Right lobe of liver (tissue), 6 donors: ENCODE data around the gene SFN. TPM values are rescaled to one million over a fixed set of nuclear protein-coding genes. Genes with fewer than 3 reads are reported as not detected.
A peak's percentile ranks its signal among the peaks of the same experiment; 100 is the strongest.
"Not testable (repeated sequence)": the region's sequence is repeated elsewhere in the genome, so short reads cannot be mapped to it uniquely, and the experiment has no call there.

ENCODE experiments used
- ATAC-seq, 4 donors: fragments of 200-7000 bp; cut with Tn5 transposase; one replicate each; pipeline ENCODE4 v1.9.1; 2020; ENCODE audit warnings: mild to moderate bottlenecking in 4 of 4, moderate library complexity in 4 of 4
- DNase-seq, 3 donors: peaks; one replicate each; pipeline ENCODE4 v3.0.0-alpha.2; 2020
- H3K27ac ChIP-seq, 3 donors: fragments of 200-600 bp; one replicate each; pipeline ENCODE4 v1.8.0; 2022
- H3K27me3 ChIP-seq, 2 donors: fragments of 200-600 bp; one replicate each; pipeline ENCODE4 v1.8.0; 2022
- H3K36me3 ChIP-seq, 4 donors: fragments of 200-600 bp; sonication (generic) in 1 of 4; one replicate each; pipeline versions ENCODE4 v1.5.1 to v1.8.0; 2017 to 2022; ENCODE audit warnings: control low read depth in 1 of 4
- H3K4me1 ChIP-seq, 4 donors: fragments of 200-600 bp; sonication (generic) in 1 of 4; one replicate each; pipeline versions ENCODE4 v1.5.1 to v1.8.0; 2017 to 2022; ENCODE audit warnings: control low read depth in 1 of 4
- H3K4me3 ChIP-seq, 3 donors: fragments of 200-600 bp; one replicate each; pipeline ENCODE4 v1.8.0; 2022
- H3K9me3 ChIP-seq, 4 donors: fragments of 200-600 bp; sonication (generic) in 1 of 4; one replicate each; pipeline versions ENCODE4 v1.5.1 to v1.8.0; 2017 to 2022; ENCODE audit warnings: control low read depth in 1 of 4
- CTCF ChIP-seq, 4 donors: fragments of 200-600 bp in 3 of 4; fragments of 450-650 bp in 1 of 4; IDR thresholded peaks; one replicate each; pipeline versions ENCODE4 v1.5.1 to v1.8.0; 2016 to 2022; ENCODE audit warnings: antibody characterized with exemption in 4 of 4, mild to moderate bottlenecking in 2 of 4
- POLR2A ChIP-seq: fragments of 450-650 bp; IDR thresholded peaks from one replicate; pipeline ENCODE4 v1.6.1; 2017; ENCODE audit warnings: antibody characterized with exemption, mild to moderate bottlenecking
- WGBS: methylation state at CpG from one replicate; pipeline ENCODE4 v1.1.6; 2018; ENCODE audit warnings: low coverage, low lambda C conversion rate; ENCODE audit not compliant: insufficient coverage; ENCODE audit errors: missing lambda C conversion rate; 5-methylcytosine and 5-hydroxymethylcytosine counted together
- intact Hi-C, 2 donors: fragments of 100-400 bp; cut with DNase I; formaldehyde crosslinking; loops; one replicate each; pipeline versions ENCODE4 v1.11.2 to v1.14.1; 2022
- total RNA-seq, 6 experiments: library from RNA; depleted of rRNA in 2 of 6; stranded (reverse); fragments of >200 nt in 2 of 6; fragmentation: NEBNext Ultra II Directional in 3 of 6; extraction: Animal tissue kit (Norgen Biotek cat#: 25700) in 3 of 6; gene quantifications; one replicate each; pipeline versions ENCODE4 v1.1.0 to v1.2.4, GENCODE V29; 2016 to 2023
- donor health status: DM: no; HTN: yes; CAD: no.
- donor health status: DM: no; HTN: no; CAD: no.
- donor health status: DM: no; HTN: no; CAD: no.
- donor health status: DM: no; HTN: yes; CAD: no.
- donor health status: DM: no; HTN: yes; CAD: no.

SFN gene
- total RNA-seq, 6 experiments from 2014 or later = 2.2 to 2.5 (median 2.5) TPM; not detected in 3

GRCh38 chr1:26831546-26832248 lies 31.3 kb upstream of the SFN start:
- no peak overlapping the region for H3K4me3 ChIP-seq
- ATAC-seq (peak; percentile 85 to 86 (median 86)), DNase-seq (peak in 2 of 3 donors; percentile 55 to 71)
- TF ChIP-seq CTCF (IDR thresholded peaks at IDR 0.05) (no peak), POLR2A (no peak)
- 12% methylated on average over 2 of the region's 3 CpGs for WGBS
- H3K36me3 ChIP-seq = peaks cover 0 to 35% (median 15%) of the 10 kb centered on the region in 4 donors
- no peaks in the 10 kb centered on the region for H3K9me3 ChIP-seq
- H3K27ac ChIP-seq = peak overlapping the region; percentile 21 to 77 (median 71)
- H3K4me1 ChIP-seq = peaks cover 0 to 49% (median 24%) of the 10 kb centered on the region in 4 donors
- H3K27me3 ChIP-seq = no peaks in the 10 kb centered on the region
- intact Hi-C loops = no loop called here

- intact Hi-C loops = no loop called here
- Histone ChIP-seq H3K4me3 (no peak overlapping the region), H3K36me3 (peaks cover 0 to 35% (median 15%) of the 10 kb centered on the region in 4 donors), H3K27me3 (no peaks in the 10 kb centered on the region), H3K27ac (peak overlapping the region in 2 of 3 donors; percentile 71 to 77), H3K9me3 (no peaks in the 10 kb centered on the region), H3K4me1 (peaks cover 0 to 49% (median 24%) of the 10 kb centered on the region in 4 donors)
- no peak for ATAC-seq
- no peak for TF ChIP-seq CTCF (IDR thresholded peaks at IDR 0.05)
- no peak for TF ChIP-seq POLR2A
- WGBS = 91% methylated on average over 8 of the region's 16 CpGs
- DNase-seq = no peak
Measured at GRCh38 chr1:26832249-26832960, 30.5 kb upstream of the SFN start.

GRCh38 chr1:26833432-26834405 lies 29.2 kb upstream of the SFN start:
- Histone ChIP-seq H3K4me3 (no peak overlapping the region), H3K9me3 (no peaks in the 10 kb centered on the region), H3K4me1 (peaks cover 0 to 39% (median 19%) of the 10 kb centered on the region in 4 donors), H3K27ac (peak overlapping the region in 1 of 3 donors; percentile 71), H3K27me3 (no peaks in the 10 kb centered on the region), H3K36me3 (peaks cover 0 to 37% (median 19%) of the 10 kb centered on the region in 4 donors)
- DNase-seq = peak in 2 of 3 donors; percentile 66 to 77
- intact Hi-C loops = no loop called here
- TF ChIP-seq POLR2A (no peak), CTCF (IDR thresholded peaks at IDR 0.05) (no peak)
- ATAC-seq = peak; percentile 5 to 42 (median 34)
- WGBS = 79% methylated on average over 8 of the region's 23 CpGs

GRCh38 chr1:26837665-26838064 lies 25.3 kb upstream of the SFN start:
- ATAC-seq, H3K4me3 ChIP-seq, H3K27me3 ChIP-seq, intact Hi-C loops, DNase-seq, H3K9me3 ChIP-seq, H3K27ac ChIP-seq: not testable (repeated sequence)
- Histone ChIP-seq H3K36me3 (peaks cover 0 to 40% (median 18%) of the 10 kb centered on the region in 4 donors), H3K4me1 (peaks cover 0 to 14% (median under 1%) of the 10 kb centered on the region in 4 donors)
- WGBS = 92% methylated on average over 4 of the region's 5 CpGs
